ENCODE results near the gene PRUNE2. TPM values are rescaled to one million over a fixed set of nuclear protein-coding genes. Genes with fewer than 3 reads are reported as not detected.

The PRUNE2 gene
- total RNA-seq, 1 experiment from 2014 or later = 0.59 TPM

DNA sequence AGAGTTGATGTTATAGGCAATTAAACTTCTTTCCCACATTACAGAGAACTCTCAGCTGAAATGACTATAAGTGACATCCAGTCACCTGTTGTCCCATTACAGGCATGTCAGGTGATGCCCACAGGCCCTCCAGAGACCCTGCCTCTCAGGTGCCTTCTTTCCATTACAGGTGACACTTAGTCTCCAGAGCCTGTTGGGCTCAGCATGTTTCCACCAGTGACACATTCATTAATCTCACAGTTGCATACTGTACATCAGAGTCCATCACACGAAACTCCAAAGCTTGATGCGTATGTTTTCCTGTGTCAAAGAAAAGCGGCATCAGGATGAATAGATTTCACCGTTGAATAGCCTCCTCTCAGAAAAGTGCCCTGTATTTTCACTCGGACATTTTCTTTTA, 14.6 kb downstream of the PRUNE2 start:
- H3K9me3 ChIP-seq (ENCODE audit: control insufficient read depth in 1 of 2, insufficient read depth in 1 of 2, low read depth in 1 of 2, low read length in 2 of 2) = no peaks in the 10 kb centered on the region
- no peak for TF ChIP-seq JUND (IDR thresholded peaks at IDR 0.05)
- TF ChIP-seq, protein P1, sequence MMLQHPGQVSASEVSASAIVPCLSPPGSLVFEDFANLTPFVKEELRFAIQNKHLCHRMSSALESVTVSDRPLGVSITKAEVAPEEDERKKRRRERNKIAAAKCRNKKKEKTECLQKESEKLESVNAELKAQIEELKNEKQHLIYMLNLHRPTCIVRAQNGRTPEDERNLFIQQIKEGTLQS (IDR thresholded peaks at IDR 0.05) = no peak
- no peak for TF ChIP-seq TCF7L2 (IDR thresholded peaks at IDR 0.05; ENCODE audit: borderline replicate concordance, extremely low read depth, insufficient read depth, insufficient read length)
- TF ChIP-seq ZFX (IDR thresholded peaks at IDR 0.05) = no peak
- TF ChIP-seq EGR1 (IDR thresholded peaks at IDR 0.05; ENCODE audit: low read depth) = no peak
- TF ChIP-seq REST (IDR thresholded peaks at IDR 0.05; ENCODE audit: low read depth) = no peak
- TF ChIP-seq, protein P2, sequence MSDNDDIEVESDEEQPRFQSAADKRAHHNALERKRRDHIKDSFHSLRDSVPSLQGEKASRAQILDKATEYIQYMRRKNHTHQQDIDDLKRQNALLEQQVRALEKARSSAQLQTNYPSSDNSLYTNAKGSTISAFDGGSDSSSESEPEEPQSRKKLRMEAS (IDR thresholded peaks at IDR 0.05) = no peak
- TF ChIP-seq EZH2 (IDR thresholded peaks at IDR 0.05) = no peak
- TF ChIP-seq SP1 (IDR thresholded peaks at IDR 0.05; ENCODE audit: low read depth) = no peak
- no peak for TF ChIP-seq POLR2AphosphoS5 (IDR thresholded peaks at IDR 0.05; ENCODE audit: low read depth, low read length)
- no peak for TF ChIP-seq YY1 (IDR thresholded peaks at IDR 0.05; ENCODE audit: extremely low read depth, insufficient replicate concordance, low read depth, low read length)
- TF ChIP-seq POLR2A (IDR thresholded peaks at IDR 0.05; ENCODE audit: borderline replicate concordance, extremely low read depth, insufficient read depth, insufficient read length) = no peak
- TF ChIP-seq, protein P3, sequence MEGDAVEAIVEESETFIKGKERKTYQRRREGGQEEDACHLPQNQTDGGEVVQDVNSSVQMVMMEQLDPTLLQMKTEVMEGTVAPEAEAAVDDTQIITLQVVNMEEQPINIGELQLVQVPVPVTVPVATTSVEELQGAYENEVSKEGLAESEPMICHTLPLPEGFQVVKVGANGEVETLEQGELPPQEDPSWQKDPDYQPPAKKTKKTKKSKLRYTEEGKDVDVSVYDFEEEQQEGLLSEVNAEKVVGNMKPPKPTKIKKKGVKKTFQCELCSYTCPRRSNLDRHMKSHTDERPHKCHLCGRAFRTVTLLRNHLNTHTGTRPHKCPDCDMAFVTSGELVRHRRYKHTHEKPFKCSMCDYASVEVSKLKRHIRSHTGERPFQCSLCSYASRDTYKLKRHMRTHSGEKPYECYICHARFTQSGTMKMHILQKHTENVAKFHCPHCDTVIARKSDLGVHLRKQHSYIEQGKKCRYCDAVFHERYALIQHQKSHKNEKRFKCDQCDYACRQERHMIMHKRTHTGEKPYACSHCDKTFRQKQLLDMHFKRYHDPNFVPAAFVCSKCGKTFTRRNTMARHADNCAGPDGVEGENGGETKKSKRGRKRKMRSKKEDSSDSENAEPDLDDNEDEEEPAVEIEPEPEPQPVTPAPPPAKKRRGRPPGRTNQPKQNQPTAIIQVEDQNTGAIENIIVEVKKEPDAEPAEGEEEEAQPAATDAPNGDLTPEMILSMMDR (IDR thresholded peaks at IDR 0.05 in 2 of 3, conservative IDR thresholded peaks at IDR 0.05 in 1 of 3; ENCODE audit: borderline replicate concordance in 1 of 3, insufficient read depth in 1 of 3, low read depth in 2 of 3, low read length in 2 of 3) = no peak
- no peak for TF ChIP-seq SRF (IDR thresholded peaks at IDR 0.05; ENCODE audit: low read depth)
- TF ChIP-seq ELF1 (IDR thresholded peaks at IDR 0.05; ENCODE audit: borderline replicate concordance, low read depth) = no peak
- no peak for TF ChIP-seq SIN3A (IDR thresholded peaks at IDR 0.05; ENCODE audit: low read depth)
- no peak for TF ChIP-seq EZH2phosphoT487 (IDR thresholded peaks at IDR 0.05; ENCODE audit: borderline replicate concordance)
- TF ChIP-seq CEBPB (IDR thresholded peaks at IDR 0.05; ENCODE audit: low read depth) = no peak
- TF ChIP-seq FOSL1 (IDR thresholded peaks at IDR 0.05; ENCODE audit: low read depth) = no peak
- no peak overlapping the region for H3K4me2 ChIP-seq (ENCODE audit: low read length)
- no peaks in the 10 kb centered on the region for H3K79me2 ChIP-seq (ENCODE audit: insufficient read depth, low read length)
- no peak overlapping the region for H3K9ac ChIP-seq (ENCODE audit: low read length)
- H3K36me3 ChIP-seq (ENCODE audit: control insufficient read depth in 1 of 2, insufficient read depth in 2 of 2, low read length in 2 of 2) = no peaks in the 10 kb centered on the region
- no peaks in the 10 kb centered on the region for H4K20me1 ChIP-seq (ENCODE audit: insufficient read depth)
- H2AFZ ChIP-seq (ENCODE audit: low read depth, low read length, poor library complexity, severe bottlenecking) = no peak overlapping the region
- ATAC-seq (no peak), DNase-seq (ENCODE audit: low read depth, low spot score) (no peak)
- H3K27ac ChIP-seq (ENCODE audit: low read depth, low read length) = no peak overlapping the region
- CTCF ChIA-PET = no interaction called here
- RAD21 ChIA-PET (ENCODE audit: low non-redundant PET in 1 of 2, low total read pairs in 2 of 2, uncharacterized antibody in 2 of 2, unreplicated experiment in 2 of 2) = no interaction called here
- no peaks in the 10 kb centered on the region for H3K4me1 ChIP-seq (ENCODE audit: control insufficient read depth in 1 of 2, insufficient read depth in 2 of 2, low read length in 2 of 2)
- no peaks in the 10 kb centered on the region for H3K27me3 ChIP-seq (ENCODE audit: insufficient read depth, low read length)
- no TSS peak for BruUV-seq (replicated peaks)
- H3K4me3 ChIP-seq (replicated peaks in 1 of 2; ENCODE audit: low read depth in 1 of 2, low read length in 2 of 2) = no peak overlapping the region
- POLR2A ChIA-PET = no interaction called here
- no peaks in the 10 kb centered on the region for H3K9me2 ChIP-seq (ENCODE audit: insufficient read depth)
- intact Hi-C loops (cut with micrococcal nuclease) = no loop called here

Measured in HCT116 (cell line).